ENCODE results near the gene EPB41L2. TPM values are rescaled to one million over a fixed set of nuclear protein-coding genes. Genes with fewer than 3 reads are reported as not detected.
A peak's percentile ranks its signal among the peaks of the same experiment; 100 is the strongest.

Gene EPB41L2
- total RNA-seq, 1 donor from 2014 or later = 136 TPM

DNA sequence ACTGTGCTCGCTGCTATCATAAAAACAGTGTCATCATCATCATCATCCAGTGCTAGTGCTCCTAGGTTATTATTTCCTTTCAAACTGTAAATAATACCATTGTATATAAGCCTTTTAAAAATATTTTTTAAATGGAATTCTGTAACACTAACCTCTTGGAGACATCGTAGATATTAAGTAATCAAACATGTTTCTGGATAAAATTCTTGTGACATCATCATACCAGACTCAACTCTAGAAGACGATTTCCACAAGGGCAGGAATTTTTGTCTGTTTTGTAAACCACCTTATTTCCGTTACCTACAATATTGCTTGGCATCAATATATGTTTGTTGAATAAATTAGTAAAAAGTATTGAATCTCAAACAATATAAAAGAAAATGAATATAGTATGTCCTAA is 40.4 kb downstream of the EPB41L2 start:
- peaks cover 46% of the 10 kb centered on the region for H3K79me2 ChIP-seq (ENCODE audit: insufficient read depth, low read length)
- H3K4me2 ChIP-seq (ENCODE audit: low read length) = no peak overlapping the region
- Mint-ChIP-seq H3K4me1 (ENCODE audit: low read depth, unreplicated experiment) (peaks cover 24% of the 10 kb centered on the region), H3K27ac (ENCODE audit: unreplicated experiment) (no peak overlapping the region), H3K9me3 (ENCODE audit: unreplicated experiment) (no peaks in the 10 kb centered on the region), H3K36me3 (ENCODE audit: low read depth, unreplicated experiment) (no peaks in the 10 kb centered on the region), H3K4me3 (ENCODE audit: unreplicated experiment) (no peak overlapping the region), H3K27me3 (ENCODE audit: low read depth, unreplicated experiment) (no peaks in the 10 kb centered on the region)
- no peak for TF ChIP-seq CTCF (IDR thresholded peaks at IDR 0.05; ENCODE audit: insufficient read depth, low read depth, low read length)
- TF ChIP-seq EZH2 (IDR thresholded peaks at IDR 0.05; ENCODE audit: insufficient read depth, low read length) = no peak
- no peak overlapping the region for H3K27ac ChIP-seq (ENCODE audit: low read depth, low read length)
- H2AFZ ChIP-seq (ENCODE audit: low read depth, low read length) = no peak overlapping the region
- peaks cover 4% of the 10 kb centered on the region for H4K20me1 ChIP-seq (ENCODE audit: insufficient read depth, low read length)
- no peak overlapping the region for H3K4me3 ChIP-seq (ENCODE audit: insufficient read depth, low read depth, low read length)
- no peaks in the 10 kb centered on the region for H3K36me3 ChIP-seq (ENCODE audit: insufficient read depth, low read length)
- H3K27me3 ChIP-seq (ENCODE audit: insufficient read depth, low read length) = no peaks in the 10 kb centered on the region
- H3K9ac ChIP-seq (ENCODE audit: low read length) = no peak overlapping the region
- DNase-seq (ENCODE audit: low read depth) (no peak), FAIRE-seq (no peak)
- no peaks in the 10 kb centered on the region for H3K9me3 ChIP-seq (ENCODE audit: insufficient read depth, low read depth, low read length)
- H3K4me1 ChIP-seq (ENCODE audit: insufficient read depth, low read length) = peaks cover 9% of the 10 kb centered on the region

DNA sequence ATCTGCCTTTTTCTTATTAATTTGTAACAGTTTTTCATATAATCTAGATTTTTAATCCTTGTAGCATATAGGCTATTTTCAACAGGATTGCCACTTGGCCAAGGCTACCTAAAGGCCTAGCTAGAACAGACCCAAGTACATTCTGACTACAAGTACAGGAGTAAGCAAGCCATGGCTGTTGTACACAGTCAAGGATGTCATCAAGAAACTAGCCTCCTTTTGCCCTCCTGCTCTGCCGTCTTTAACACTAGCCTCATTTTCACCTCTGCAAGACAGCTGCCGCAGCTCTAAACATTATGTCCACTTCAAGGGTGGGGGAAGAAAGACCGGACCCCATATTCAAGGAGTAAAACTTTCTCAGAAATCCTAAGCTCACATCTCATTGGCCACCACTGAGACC is 45.1 kb downstream of the EPB41L2 start:
- Mint-ChIP-seq H3K27ac (ENCODE audit: unreplicated experiment) (no peak overlapping the region), H3K27me3 (ENCODE audit: low read depth, unreplicated experiment) (no peaks in the 10 kb centered on the region), H3K9me3 (ENCODE audit: unreplicated experiment) (no peaks in the 10 kb centered on the region), H3K4me3 (ENCODE audit: unreplicated experiment) (no peak overlapping the region), H3K4me1 (ENCODE audit: low read depth, unreplicated experiment) (peaks cover 31% of the 10 kb centered on the region), H3K36me3 (ENCODE audit: low read depth, unreplicated experiment) (no peaks in the 10 kb centered on the region)
- H3K79me2 ChIP-seq (ENCODE audit: insufficient read depth, low read length) = peaks cover 42% of the 10 kb centered on the region
- TF ChIP-seq EZH2 (IDR thresholded peaks at IDR 0.05; ENCODE audit: insufficient read depth, low read length) (no peak), CTCF (IDR thresholded peaks at IDR 0.05; ENCODE audit: insufficient read depth, low read depth, low read length) (no peak)
- no peak overlapping the region for H2AFZ ChIP-seq (ENCODE audit: low read depth, low read length)
- no peak overlapping the region for H3K9ac ChIP-seq (ENCODE audit: low read length)
- DNase-seq (ENCODE audit: low read depth) (no peak), FAIRE-seq (no peak)
- no peak overlapping the region for H3K4me3 ChIP-seq (ENCODE audit: insufficient read depth, low read depth, low read length)
- H3K27me3 ChIP-seq (ENCODE audit: insufficient read depth, low read length) = no peaks in the 10 kb centered on the region
- no peak overlapping the region for H3K4me2 ChIP-seq (ENCODE audit: low read length)
- H3K27ac ChIP-seq (ENCODE audit: low read depth, low read length) = no peak overlapping the region
- no peaks in the 10 kb centered on the region for H3K36me3 ChIP-seq (ENCODE audit: insufficient read depth, low read length)
- H4K20me1 ChIP-seq (ENCODE audit: insufficient read depth, low read length) = peaks cover 7% of the 10 kb centered on the region
- H3K9me3 ChIP-seq (ENCODE audit: insufficient read depth, low read depth, low read length) = no peaks in the 10 kb centered on the region
- peaks cover 15% of the 10 kb centered on the region for H3K4me1 ChIP-seq (ENCODE audit: insufficient read depth, low read length)

- H3K4me3 ChIP-seq (ENCODE audit: insufficient read depth, low read depth, low read length) = no peak overlapping the region
- Mint-ChIP-seq H3K27ac (ENCODE audit: unreplicated experiment) (no peak overlapping the region), H3K9me3 (ENCODE audit: unreplicated experiment) (peaks cover 3% of the 10 kb centered on the region), H3K27me3 (ENCODE audit: low read depth, unreplicated experiment) (no peaks in the 10 kb centered on the region), H3K4me1 (ENCODE audit: low read depth, unreplicated experiment) (peaks cover 34% of the 10 kb centered on the region), H3K4me3 (ENCODE audit: unreplicated experiment) (peak overlapping the region; percentile 3), H3K36me3 (ENCODE audit: low read depth, unreplicated experiment) (no peaks in the 10 kb centered on the region)
- no peak overlapping the region for H3K27ac ChIP-seq (ENCODE audit: low read depth, low read length)
- TF ChIP-seq CTCF (IDR thresholded peaks at IDR 0.05; ENCODE audit: insufficient read depth, low read depth, low read length) (no peak), EZH2 (IDR thresholded peaks at IDR 0.05; ENCODE audit: insufficient read depth, low read length) (no peak)
- H3K36me3 ChIP-seq (ENCODE audit: insufficient read depth, low read length) = no peaks in the 10 kb centered on the region
- FAIRE-seq (peak; percentile 37), DNase-seq (ENCODE audit: low read depth) (peak; percentile 75)
- peaks cover 10% of the 10 kb centered on the region for H4K20me1 ChIP-seq (ENCODE audit: insufficient read depth, low read length)
- peak overlapping the region; percentile 9 for H3K4me2 ChIP-seq (ENCODE audit: low read length)
- no peak overlapping the region for H2AFZ ChIP-seq (ENCODE audit: low read depth, low read length)
- peaks cover 15% of the 10 kb centered on the region for H3K4me1 ChIP-seq (ENCODE audit: insufficient read depth, low read length)
- no peaks in the 10 kb centered on the region for H3K27me3 ChIP-seq (ENCODE audit: insufficient read depth, low read length)
- H3K9me3 ChIP-seq (ENCODE audit: insufficient read depth, low read depth, low read length) = no peaks in the 10 kb centered on the region
- no peak overlapping the region for H3K9ac ChIP-seq (ENCODE audit: low read length)
- peaks cover 45% of the 10 kb centered on the region for H3K79me2 ChIP-seq (ENCODE audit: insufficient read depth, low read length)
Measured at GRCh38 chr6:131015630-131016263, 47.3 kb downstream of the EPB41L2 start.
